HEK293T (cell line): Measurements from ENCODE around the gene GBGT1.

Source experiments
- ARNT ChIP-seq: fragments of 450-650 bp; IDR thresholded peaks from 2 replicates; pipeline ENCODE4 v1.6.1; 2017; ENCODE audit warnings: mild to moderate bottlenecking
- BHLHE40 ChIP-seq: fragments of 450-650 bp; IDR thresholded peaks from 2 replicates; pipeline ENCODE4 v1.6.1; 2016; ENCODE audit warnings: mild to moderate bottlenecking, moderate library complexity, borderline replicate concordance
- CTBP1 ChIP-seq: fragments of 450-650 bp; IDR thresholded peaks from 2 replicates; pipeline ENCODE4 v1.6.1; 2016; ENCODE audit warnings: borderline replicate concordance
- FOXA1 ChIP-seq: fragments of 450-650 bp; IDR thresholded peaks from 2 replicates; pipeline ENCODE4 v1.6.1; 2016; ENCODE audit warnings: mild to moderate bottlenecking
- FOXK2 ChIP-seq: fragments of 450-650 bp; IDR thresholded peaks from 2 replicates; pipeline ENCODE4 v1.6.1; 2016; ENCODE audit warnings: mild to moderate bottlenecking
- FOXM1 ChIP-seq: fragments of 450-650 bp; IDR thresholded peaks from 2 replicates; pipeline ENCODE4 v1.6.1; 2017; ENCODE audit warnings: mild to moderate bottlenecking, borderline replicate concordance
- HDGF ChIP-seq: fragments of 450-650 bp; IDR thresholded peaks from 2 replicates; pipeline ENCODE4 v1.6.1; 2017; ENCODE audit warnings: antibody characterized with exemption, borderline replicate concordance
- NFRKB ChIP-seq: fragments of 450-650 bp; IDR thresholded peaks from 2 replicates; pipeline ENCODE4 v1.6.1; 2016; ENCODE audit warnings: mild to moderate bottlenecking, moderate library complexity
- PKNOX1 ChIP-seq: fragments of 450-650 bp; IDR thresholded peaks from 2 replicates; pipeline ENCODE4 v1.6.1; 2016
- SP1 ChIP-seq: fragments of 450-650 bp; IDR thresholded peaks from 2 replicates; pipeline ENCODE4 v1.6.1; 2017
- SUZ12 ChIP-seq: fragments of 450-650 bp; IDR thresholded peaks from 2 replicates; pipeline ENCODE4 v1.6.1; 2016; ENCODE audit warnings: mild to moderate bottlenecking
- TARDBP ChIP-seq: fragments of 450-650 bp; IDR thresholded peaks from 2 replicates; pipeline ENCODE4 v1.6.1; 2016
- ZNF384 ChIP-seq: fragments of 450-650 bp; IDR thresholded peaks from 2 replicates; pipeline ENCODE4 v1.6.1; 2016

GRCh38 chr9:133107961-133108793 lies 55.5 kb downstream of the GBGT1 start:
- TF ChIP-seq SP1 (no peak), CTBP1 (no peak), BHLHE40 (no peak), HDGF (no peak), FOXK2 (no peak), FOXM1 (no peak), FOXA1 (no peak), NFRKB (no peak), PKNOX1 (no peak), ARNT (peak; percentile 91), TARDBP (no peak), ZNF384 (no peak), SUZ12 (no peak)
